Spleen (tissue), 11 donors: Measurements from ENCODE around the gene ALDH1B1. TPM values are rescaled to one million over a fixed set of nuclear protein-coding genes. Genes with fewer than 3 reads are reported as not detected.
A peak's percentile ranks its signal among the peaks of the same experiment; 100 is the strongest.

ENCODE experiments used
- DNase-seq: peaks from one replicate; pipeline ENCODE4 v3.0.0-alpha.2; 2020
- H3K27ac ChIP-seq, 8 donors: fragments of 200-600 bp; sonication (generic) in 7 of 8; 1 replicate in 4 of 8; 2 replicates in 4 of 8; pipeline versions ENCODE4 v1.5.0 to v1.8.0; 2016 to 2021; ENCODE audit warnings: inconsistent platforms in 4 of 8, mild to moderate bottlenecking in 4 of 8, moderate library complexity in 1 of 8
- H3K27me3 ChIP-seq, 7 donors: fragments of 200-600 bp; sonication (generic) in 6 of 7; replicated peaks in 1 of 7; 1 replicate in 4 of 7; 2 replicates in 3 of 7; pipeline versions ENCODE4 v1.5.0 to v1.8.0; 2016 to 2021; ENCODE audit warnings: inconsistent platforms in 3 of 7, mild to moderate bottlenecking in 1 of 7
- H3K36me3 ChIP-seq, 6 donors: fragments of 200-600 bp; sonication (generic) in 5 of 6; 1 replicate in 4 of 6; 2 replicates in 2 of 6; pipeline versions ENCODE4 v1.5.0 to v1.8.0; 2016 to 2021; ENCODE audit warnings: inconsistent platforms in 2 of 6
- H3K4me1 ChIP-seq, 6 donors: fragments of 200-600 bp; sonication (generic) in 5 of 6; 1 replicate in 3 of 6; 2 replicates in 3 of 6; pipeline versions ENCODE4 v1.5.0 to v1.8.0; 2016 to 2021; ENCODE audit warnings: inconsistent platforms in 3 of 6
- H3K4me3 ChIP-seq, 8 donors: fragments of 200-600 bp; sonication (generic) in 7 of 8; 1 replicate in 4 of 8; 2 replicates in 4 of 8; pipeline versions ENCODE4 v1.5.0 to v1.8.0; 2016 to 2021; ENCODE audit warnings: inconsistent platforms in 4 of 8, mild to moderate bottlenecking in 4 of 8, moderate library complexity in 2 of 8
- H3K9me3 ChIP-seq, 8 donors: fragments of 200-600 bp; sonication (generic) in 7 of 8; 1 replicate in 4 of 8; 2 replicates in 4 of 8; pipeline versions ENCODE4 v1.5.0 to v1.8.0; 2016 to 2021; ENCODE audit warnings: inconsistent platforms in 4 of 8
- POLR2A ChIP-seq, 3 donors: fragments of 450-650 bp; IDR thresholded peaks; one replicate each; pipeline ENCODE4 v1.5.1; 2017; ENCODE audit warnings: antibody characterized with exemption in 3 of 3, mild to moderate bottlenecking in 1 of 3
- POLR2AphosphoS5 ChIP-seq, 3 donors: sonication (generic); formaldehyde crosslinking; IDR thresholded peaks; one replicate each; pipeline ENCODE4 v1.5.1; 2017; ENCODE audit warnings: antibody characterized with exemption in 3 of 3
- WGBS, 5 donors: extraction: QIAGEN DNeasy Blood & Tissue Kit in 3 of 5; methylation state at CpG; one replicate each; pipeline versions ENCODE4 v1.1.5 to v1.1.7; 2013 to 2018; 5-methylcytosine and 5-hydroxymethylcytosine counted together
- intact Hi-C: fragments of 100-400 bp; cut with DNase I; formaldehyde crosslinking; loops from one replicate; pipeline ENCODE4 v1.15.0; 2023; ENCODE audit warnings: low total_unique reads
- polyA plus RNA-seq, 3 donors: library from polyadenylated mRNA; stranded (reverse); fragments of 200-250 nt; gene quantifications; one replicate each; pipeline ENCODE4 v1.2.1, GENCODE V29; 2013
- total RNA-seq, 7 donors: library from RNA; depleted of rRNA in 3 of 7; stranded (reverse); fragments of >200 nt in 3 of 7; fragmentation: NEBNext Ultra II Directional in 4 of 7; extraction: Animal tissue kit (Norgen Biotek cat#: 25700) in 4 of 7; gene quantifications; one replicate each; pipeline versions ENCODE4 v1.1.0 to v1.2.1, GENCODE V29; 2016 to 2021
- TF ChIP-seq, protein P1 (sequence below), 11 experiments: fragments of 200-600 bp in 7 of 11; fragments of 450-650 bp in 4 of 11; sonication (generic) in 4 of 11; IDR thresholded peaks in 8 of 11; conservative IDR thresholded peaks in 3 of 11; 1 replicate in 7 of 11; 2 replicates in 4 of 11; pipeline versions ENCODE4 v1.4.0 to v1.8.0; 2016 to 2021; ENCODE audit warnings: antibody characterized with exemption in 11 of 11, inconsistent platforms in 4 of 11, mild to moderate bottlenecking in 1 of 11
- donor health status: healthy with polysubstance abuse.
- donor health status: DM: no; HTN: no; CAD: no; lungs with moderate emphysema.
- donor health status: DM: no; HTN: no; CAD: no.
- donor health status: Bipolar disorder and iron deficiency.
- donor health status: healthy.
- donor health status: DM: no; HTN: no; CAD: no.
- donor health status: DM: yes; HTN: yes; CAD: no.

Gene ALDH1B1
- total and polyA plus RNA-seq, 10 donors: 4.0 to 14.7 (median 8.3) TPM

DNA sequence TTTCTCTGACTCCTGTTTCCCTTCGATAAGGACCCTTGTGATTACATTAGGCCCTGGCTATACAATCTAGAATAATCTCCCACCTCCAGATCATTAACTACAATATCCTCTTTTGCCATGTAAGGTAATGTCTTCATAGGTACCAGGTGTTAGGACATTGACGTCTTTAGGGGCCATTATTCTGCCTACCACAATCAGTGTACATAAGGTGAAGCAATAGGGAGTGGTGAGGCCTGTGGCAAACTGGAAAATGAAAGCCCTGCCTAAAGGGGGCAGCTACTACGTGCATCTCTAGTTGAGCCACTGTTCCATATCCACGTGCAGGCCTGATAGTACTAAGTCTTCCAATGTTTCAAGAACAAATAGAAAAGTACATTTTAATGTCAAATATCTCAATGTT lies 4.8 kb upstream of the ALDH1B1 start:
- no peak overlapping the region for H3K27ac ChIP-seq
- TF ChIP-seq, protein P1, sequence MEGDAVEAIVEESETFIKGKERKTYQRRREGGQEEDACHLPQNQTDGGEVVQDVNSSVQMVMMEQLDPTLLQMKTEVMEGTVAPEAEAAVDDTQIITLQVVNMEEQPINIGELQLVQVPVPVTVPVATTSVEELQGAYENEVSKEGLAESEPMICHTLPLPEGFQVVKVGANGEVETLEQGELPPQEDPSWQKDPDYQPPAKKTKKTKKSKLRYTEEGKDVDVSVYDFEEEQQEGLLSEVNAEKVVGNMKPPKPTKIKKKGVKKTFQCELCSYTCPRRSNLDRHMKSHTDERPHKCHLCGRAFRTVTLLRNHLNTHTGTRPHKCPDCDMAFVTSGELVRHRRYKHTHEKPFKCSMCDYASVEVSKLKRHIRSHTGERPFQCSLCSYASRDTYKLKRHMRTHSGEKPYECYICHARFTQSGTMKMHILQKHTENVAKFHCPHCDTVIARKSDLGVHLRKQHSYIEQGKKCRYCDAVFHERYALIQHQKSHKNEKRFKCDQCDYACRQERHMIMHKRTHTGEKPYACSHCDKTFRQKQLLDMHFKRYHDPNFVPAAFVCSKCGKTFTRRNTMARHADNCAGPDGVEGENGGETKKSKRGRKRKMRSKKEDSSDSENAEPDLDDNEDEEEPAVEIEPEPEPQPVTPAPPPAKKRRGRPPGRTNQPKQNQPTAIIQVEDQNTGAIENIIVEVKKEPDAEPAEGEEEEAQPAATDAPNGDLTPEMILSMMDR (IDR thresholded peaks at IDR 0.05 in 8 of 11, conservative IDR thresholded peaks at IDR 0.05 in 3 of 11): no peak
- no peak for TF ChIP-seq POLR2AphosphoS5 (IDR thresholded peaks at IDR 0.05)
- no peak for TF ChIP-seq POLR2A (IDR thresholded peaks at IDR 0.05)
- intact Hi-C loops: no loop called here
- no peaks in the 10 kb centered on the region for H3K27me3 ChIP-seq
- H3K36me3 ChIP-seq: no peaks in the 10 kb centered on the region
- H3K4me3 ChIP-seq: no peak overlapping the region
- peaks cover 0 to 16% (median 3%) of the 10 kb centered on the region in 8 donors for H3K9me3 ChIP-seq
- H3K4me1 ChIP-seq: peaks cover 6 to 21% (median 13%) of the 10 kb centered on the region in 6 donors
- no peak for DNase-seq
- 80 to 94% (median 92%) methylated on average over 4 of the region's 4 CpGs for WGBS, 5 donors

DNA sequence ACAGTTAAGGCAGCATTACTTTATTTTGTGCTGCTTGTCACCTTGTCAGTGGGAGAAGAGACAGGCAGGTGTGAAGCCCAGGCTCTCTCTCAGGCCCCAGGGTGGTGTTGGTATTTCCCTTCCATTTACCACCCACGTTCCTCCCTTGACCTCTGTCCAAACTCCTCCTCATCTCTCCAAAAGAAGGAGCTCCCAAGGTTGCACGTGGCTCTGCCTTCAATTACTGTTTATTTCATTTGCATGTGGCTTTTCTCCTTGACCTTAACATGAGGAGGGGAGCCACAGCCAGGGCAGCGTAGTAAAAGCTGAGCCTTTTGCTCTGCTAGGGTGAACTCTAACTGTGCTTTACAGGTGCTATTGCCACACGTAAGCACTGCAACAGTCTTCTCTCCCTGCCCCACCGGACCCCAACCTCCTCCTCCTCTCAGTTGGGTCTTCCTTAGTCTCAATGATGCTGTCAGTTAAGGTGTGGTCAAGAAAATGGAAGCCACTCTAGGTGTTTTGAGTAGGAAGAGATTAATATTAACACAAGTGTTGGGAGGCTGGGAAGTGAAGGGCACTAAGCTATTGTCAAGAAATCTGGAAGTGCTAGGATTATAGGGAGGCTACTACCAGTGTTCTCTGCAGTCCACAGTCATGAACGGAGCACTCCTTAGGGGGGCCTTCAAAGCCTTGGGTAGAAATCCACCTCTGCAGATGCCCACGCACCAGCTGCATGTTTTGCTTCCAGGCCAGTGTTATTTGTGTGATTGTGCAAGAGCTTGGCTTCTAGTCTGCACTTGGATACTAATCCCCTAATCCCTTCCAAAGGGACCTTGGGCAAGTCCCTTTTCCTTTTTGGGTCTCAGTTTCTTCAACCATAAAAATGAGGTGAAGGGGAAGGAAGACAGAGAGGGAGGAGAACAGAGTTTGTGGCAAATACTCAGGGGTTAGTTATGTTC lies 3.9 kb upstream of the ALDH1B1 start:
- H3K4me1 ChIP-seq: peaks cover 12 to 29% (median 20%) of the 10 kb centered on the region in 6 donors
- intact Hi-C loops: no loop called here

DNA sequence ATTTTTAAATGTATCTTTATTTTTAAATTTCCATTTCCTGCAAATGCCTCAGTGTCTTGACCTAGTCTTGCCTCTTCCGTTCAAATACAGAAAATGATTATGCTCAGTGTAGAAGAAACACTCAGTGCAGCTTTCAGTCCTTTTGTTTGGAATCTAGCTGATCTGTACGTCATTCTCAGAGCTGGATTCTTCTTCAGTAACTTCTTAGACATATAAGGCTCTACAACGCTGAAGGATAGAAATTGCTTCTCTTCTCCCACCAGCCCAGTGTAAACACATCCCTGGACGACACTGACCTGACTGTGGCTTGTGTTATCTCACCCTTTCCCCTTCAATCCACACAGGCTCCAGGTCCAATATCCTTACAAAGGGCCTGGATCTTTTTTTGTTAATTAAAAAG lies 3.2 kb upstream of the ALDH1B1 start:
- 59 to 84% (median 66%) methylated on average over 4 of the region's 4 CpGs for WGBS, 5 donors
- H3K4me1 ChIP-seq: peaks cover 12 to 36% (median 24%) of the 10 kb centered on the region in 6 donors
- peak overlapping the region in 7 of 8 donors; percentile 14 to 58 (median 39) for H3K27ac ChIP-seq
- no peaks in the 10 kb centered on the region for H3K36me3 ChIP-seq
- DNase-seq: no peak
- intact Hi-C loops: no loop called here
- peaks cover 0 to 15% (median 3%) of the 10 kb centered on the region in 8 donors for H3K9me3 ChIP-seq
- H3K27me3 ChIP-seq: no peaks in the 10 kb centered on the region
- no peak overlapping the region for H3K4me3 ChIP-seq
- TF ChIP-seq, protein P1 (IDR thresholded peaks at IDR 0.05 in 8 of 11, conservative IDR thresholded peaks at IDR 0.05 in 3 of 11): no peak
- TF ChIP-seq POLR2A (IDR thresholded peaks at IDR 0.05): no peak
- TF ChIP-seq POLR2AphosphoS5 (IDR thresholded peaks at IDR 0.05): no peak

More for the DNA sequence above, 3.9 kb upstream of the ALDH1B1 start:
- DNase-seq: no peak
- Histone ChIP-seq H3K36me3 (no peaks in the 10 kb centered on the region), H3K27ac (peak overlapping the region in 4 of 8 donors; percentile 22 to 58 (median 42)), H3K27me3 (no peaks in the 10 kb centered on the region), H3K4me3 (no peak overlapping the region), H3K9me3 (peaks cover 0 to 16% (median 3%) of the 10 kb centered on the region in 8 donors)
- WGBS, 5 donors: 60 to 76% (median 69%) methylated on average over 7 of the region's 7 CpGs
- no peak for TF ChIP-seq POLR2AphosphoS5 (IDR thresholded peaks at IDR 0.05)
- TF ChIP-seq, protein P1 (IDR thresholded peaks at IDR 0.05 in 8 of 11, conservative IDR thresholded peaks at IDR 0.05 in 3 of 11): no peak

DNA sequence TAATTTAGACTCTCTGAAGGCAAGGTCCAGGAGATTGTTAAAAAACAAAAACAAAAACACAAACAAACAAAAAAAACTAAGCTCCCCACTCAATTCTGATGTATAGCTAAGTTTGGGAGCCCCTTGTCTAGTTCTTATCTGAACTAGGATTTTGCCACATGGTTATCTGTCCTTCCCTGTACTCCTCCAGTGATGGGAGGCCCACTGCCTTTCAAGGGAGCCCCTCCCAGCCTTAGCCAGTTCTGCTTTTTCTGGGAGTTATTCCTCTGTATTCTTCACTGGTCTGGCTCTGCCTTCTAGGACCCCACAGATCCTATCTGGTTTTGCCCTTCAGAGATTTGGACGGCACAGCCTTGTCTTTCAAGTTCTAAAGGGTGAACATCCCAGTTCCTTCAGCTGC lies 2.1 kb upstream of the ALDH1B1 start:
- Histone ChIP-seq H3K9me3 (peaks cover 0 to 4% (median 0%) of the 10 kb centered on the region in 8 donors), H3K36me3 (peaks cover 0 to under 1% (median 0%) of the 10 kb centered on the region in 6 donors), H3K27ac (peak overlapping the region in 3 of 8 donors; percentile 4 to 42 (median 33)), H3K4me3 (no peak overlapping the region), H3K27me3 (no peaks in the 10 kb centered on the region), H3K4me1 (peaks cover 12 to 38% (median 24%) of the 10 kb centered on the region in 6 donors)
- intact Hi-C loops: no loop called here
- no peak for DNase-seq
- TF ChIP-seq, protein P1 (IDR thresholded peaks at IDR 0.05 in 8 of 11, conservative IDR thresholded peaks at IDR 0.05 in 3 of 11): no peak
- no peak for TF ChIP-seq POLR2A (IDR thresholded peaks at IDR 0.05)
- no peak for TF ChIP-seq POLR2AphosphoS5 (IDR thresholded peaks at IDR 0.05)
- WGBS, 5 donors: 57 to 79% (median 63%) methylated on average over 1 of the region's 1 CpG
